Uterus (tissue), 2 donors: ENCODE measurements around the gene XIRP2.

Experiments
- CTCF ChIP-seq, 4 experiments: fragments of 200-600 bp in 2 of 4; fragments of 450-650 bp in 2 of 4; sonication (generic) in 2 of 4; IDR thresholded peaks; one replicate each; pipeline ENCODE4 v1.5.1; 2016 to 2019; ENCODE audit warnings: antibody characterized with exemption in 4 of 4, mild to moderate bottlenecking in 2 of 4, moderate library complexity in 1 of 4
- POLR2A ChIP-seq, 2 donors: fragments of 450-650 bp; IDR thresholded peaks; one replicate each; pipeline ENCODE4 v1.6.1; 2016; ENCODE audit warnings: antibody characterized with exemption in 2 of 2, mild to moderate bottlenecking in 1 of 2, moderate library complexity in 1 of 2

GRCh38 chr2:166959556-166959955 is 71.3 kb downstream of the XIRP2 start:
- TF ChIP-seq CTCF (IDR thresholded peaks at IDR 0.05): no peak
- no peak for TF ChIP-seq POLR2A (IDR thresholded peaks at IDR 0.05)
